ENCODE data around the gene NKX6-2.

DNA sequence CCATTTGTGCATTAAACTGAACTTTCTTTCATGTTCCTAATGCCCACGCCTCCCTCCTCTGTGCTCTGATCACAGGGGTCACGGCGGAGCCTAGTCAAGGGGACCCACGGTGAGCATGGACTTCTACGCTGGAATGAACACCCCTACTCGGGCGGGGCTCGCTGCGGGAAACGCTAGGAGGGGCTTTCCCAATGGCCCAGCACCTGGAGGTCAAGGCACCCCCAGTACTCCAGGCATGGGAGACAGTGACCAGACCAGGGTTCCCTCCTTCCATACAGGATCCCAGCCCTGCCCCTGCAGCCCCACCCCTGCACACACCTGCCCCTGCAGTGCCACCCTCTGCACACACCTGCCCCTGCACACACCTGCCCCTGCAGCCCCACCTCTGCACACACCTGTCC, 27.1 kb upstream of the NKX6-2 start:
- TF ChIP-seq CTCF (IDR thresholded peaks at IDR 0.05) (no peak), POLR2A (IDR thresholded peaks at IDR 0.05) (no peak)

Data from uterus (tissue), 2 donors.